Loucy (cell line): ENCODE measurements around the gene AGBL4.
A peak's percentile ranks its signal among the peaks of the same experiment; 100 is the strongest.

ENCODE experiments used
- H2AFZ ChIP-seq: fragments of 200-600 bp; sonication (generic); 2 replicates; pipeline ENCODE4 v1.6.0; 2016; ENCODE audit warnings: antibody characterized with exemption, mild to moderate bottlenecking, low read length, moderate library complexity
- H3F3A ChIP-seq: fragments of 200-600 bp; 2 replicates; pipeline ENCODE4 v1.6.0; 2016; ENCODE audit warnings: antibody characterized with exemption, low read depth, mild to moderate bottlenecking
- H3K27me3 ChIP-seq: fragments of 200-600 bp; sonication (generic); 2 replicates; pipeline ENCODE4 v1.6.1; 2014; ENCODE audit warnings: low read length, mild to moderate bottlenecking; ENCODE audit not compliant: insufficient read depth, poor library complexity, severe bottlenecking
- H3K36me3 ChIP-seq: fragments of 200-600 bp; sonication (generic); 2 replicates; pipeline ENCODE4 v1.6.1; 2016; ENCODE audit warnings: low read length; ENCODE audit not compliant: insufficient read depth
- H3K4me1 ChIP-seq: fragments of 200-600 bp; sonication (generic); 2 replicates; pipeline ENCODE4 v1.5.1; 2014; ENCODE audit warnings: low read length, mild to moderate bottlenecking; ENCODE audit not compliant: insufficient read depth, poor library complexity, severe bottlenecking
- H3K4me2 ChIP-seq: fragments of 200-600 bp; sonication (generic); 2 replicates; pipeline ENCODE4 v1.6.0; 2014; ENCODE audit warnings: antibody characterized with exemption, low read length, low read depth, mild to moderate bottlenecking; ENCODE audit not compliant: poor library complexity, severe bottlenecking
- H3K4me3 ChIP-seq: fragments of 200-600 bp; sonication (generic); 2 replicates; pipeline ENCODE4 v1.5.1; 2014; ENCODE audit warnings: low read length, mild to moderate bottlenecking, mixed read lengths; ENCODE audit not compliant: poor library complexity, severe bottlenecking
- H3K79me2 ChIP-seq: fragments of 200-600 bp; sonication (generic); 2 replicates; pipeline ENCODE4 v1.6.1; 2014; ENCODE audit warnings: low read length; ENCODE audit not compliant: insufficient read depth
- H3K9ac ChIP-seq: fragments of 200-600 bp; sonication (generic); 2 replicates; pipeline ENCODE4 v1.6.0; 2014; ENCODE audit warnings: mild to moderate bottlenecking, low read depth, low read length, moderate library complexity; ENCODE audit not compliant: poor library complexity, severe bottlenecking
- H3K9me2 ChIP-seq: fragments of 200-600 bp; sonication (generic); replicated peaks from 2 replicates; pipeline ENCODE4 v1.6.1; 2016; ENCODE audit warnings: low read depth, low read length, mixed read lengths
- H3K9me3 ChIP-seq: fragments of 200-600 bp; sonication (generic); 2 replicates; pipeline ENCODE4 v1.6.1; 2014; ENCODE audit warnings: mild to moderate bottlenecking, antibody characterized with exemption, low read length, low read depth; ENCODE audit not compliant: insufficient read depth
- H4K20me1 ChIP-seq: fragments of 200-600 bp; sonication (generic); 2 replicates; pipeline ENCODE4 v1.6.0; 2014; ENCODE audit warnings: antibody characterized with exemption, low read length, mild to moderate bottlenecking; ENCODE audit not compliant: insufficient read depth, poor library complexity, severe bottlenecking
- EZH2phosphoT487 ChIP-seq: fragments of 200-600 bp; IDR thresholded peaks from 2 replicates; pipeline ENCODE4 v1.6.1; 2018; ENCODE audit warnings: antibody characterized with exemption, mild to moderate bottlenecking, moderate library complexity, borderline replicate concordance
- TF ChIP-seq, protein P1 (sequence below): fragments of 200-600 bp; sonication (generic); conservative IDR thresholded peaks from 2 replicates; pipeline ENCODE4 v1.5.1; 2014; ENCODE audit warnings: mild to moderate bottlenecking, antibody characterized with exemption, low read length

Gene AGBL4

DNA sequence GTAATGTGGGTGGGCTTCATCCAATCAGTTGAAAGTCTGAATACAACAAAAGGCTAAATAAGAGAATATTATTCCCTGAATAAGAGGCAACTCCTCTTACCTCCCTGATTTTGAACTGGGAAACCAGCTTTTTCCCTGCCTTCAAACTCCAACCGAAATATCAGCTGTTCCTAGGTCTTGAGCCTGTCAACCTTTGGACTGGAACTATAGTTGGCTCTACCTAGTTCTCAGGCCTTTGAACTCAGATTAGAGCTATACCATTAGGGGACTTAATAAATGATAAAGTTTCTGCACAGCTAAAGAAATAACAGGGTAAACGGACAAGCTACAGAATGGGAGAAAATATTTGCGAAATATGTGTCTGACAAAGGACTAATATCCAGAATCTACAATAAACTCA is 1203.3 kb downstream of the AGBL4 start:
- no peaks in the 10 kb centered on the region for H4K20me1 ChIP-seq
- H3K9me3 ChIP-seq, result no peaks in the 10 kb centered on the region
- H3K4me3 ChIP-seq, result no peak overlapping the region

DNA sequence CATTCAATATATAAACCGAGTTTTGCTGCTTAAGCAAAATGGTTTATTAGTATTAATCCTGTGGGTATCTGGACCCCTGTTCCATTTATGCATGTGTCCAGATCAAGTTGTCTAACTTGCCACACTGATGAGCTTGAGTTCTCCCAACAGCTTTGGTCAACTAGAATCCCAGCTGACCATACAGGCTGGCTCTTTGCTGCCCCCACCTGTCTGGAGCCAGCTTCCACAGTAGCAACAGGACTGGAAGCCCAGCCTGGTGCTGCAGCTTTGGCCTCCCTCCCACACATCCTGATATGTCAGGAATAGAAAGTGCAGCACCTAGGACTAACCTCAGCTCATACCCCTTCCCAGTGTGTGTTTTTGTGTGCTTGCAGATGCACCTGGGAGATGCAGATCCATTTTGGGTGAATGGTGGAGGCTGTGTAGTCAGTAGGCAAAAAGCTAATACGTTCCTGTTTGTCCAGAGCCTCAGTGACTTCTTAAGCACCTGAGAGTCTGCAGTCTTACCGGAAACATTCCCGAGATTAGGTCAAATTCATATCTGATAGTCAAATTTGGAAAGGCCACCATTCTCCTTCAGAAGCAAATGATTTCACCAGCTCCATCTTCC is 1206.1 kb downstream of the AGBL4 start:
- Histone ChIP-seq H3K4me1 (no peaks in the 10 kb centered on the region), H3F3A (no peaks in the 10 kb centered on the region), H3K36me3 (no peaks in the 10 kb centered on the region), H3K9ac (no peak overlapping the region), H3K4me2 (no peak overlapping the region), H3K4me3 (no peak overlapping the region), H4K20me1 (no peaks in the 10 kb centered on the region), H3K79me2 (no peaks in the 10 kb centered on the region), H3K27me3 (no peaks in the 10 kb centered on the region), H3K9me2 (no peaks in the 10 kb centered on the region), H3K9me3 (no peaks in the 10 kb centered on the region), H2AFZ (no peak overlapping the region)
- TF ChIP-seq, protein P1, sequence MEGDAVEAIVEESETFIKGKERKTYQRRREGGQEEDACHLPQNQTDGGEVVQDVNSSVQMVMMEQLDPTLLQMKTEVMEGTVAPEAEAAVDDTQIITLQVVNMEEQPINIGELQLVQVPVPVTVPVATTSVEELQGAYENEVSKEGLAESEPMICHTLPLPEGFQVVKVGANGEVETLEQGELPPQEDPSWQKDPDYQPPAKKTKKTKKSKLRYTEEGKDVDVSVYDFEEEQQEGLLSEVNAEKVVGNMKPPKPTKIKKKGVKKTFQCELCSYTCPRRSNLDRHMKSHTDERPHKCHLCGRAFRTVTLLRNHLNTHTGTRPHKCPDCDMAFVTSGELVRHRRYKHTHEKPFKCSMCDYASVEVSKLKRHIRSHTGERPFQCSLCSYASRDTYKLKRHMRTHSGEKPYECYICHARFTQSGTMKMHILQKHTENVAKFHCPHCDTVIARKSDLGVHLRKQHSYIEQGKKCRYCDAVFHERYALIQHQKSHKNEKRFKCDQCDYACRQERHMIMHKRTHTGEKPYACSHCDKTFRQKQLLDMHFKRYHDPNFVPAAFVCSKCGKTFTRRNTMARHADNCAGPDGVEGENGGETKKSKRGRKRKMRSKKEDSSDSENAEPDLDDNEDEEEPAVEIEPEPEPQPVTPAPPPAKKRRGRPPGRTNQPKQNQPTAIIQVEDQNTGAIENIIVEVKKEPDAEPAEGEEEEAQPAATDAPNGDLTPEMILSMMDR, result peak; percentile 88
- TF ChIP-seq EZH2phosphoT487, result no peak

More for the DNA sequence above, 1203.3 kb downstream of the AGBL4 start:
- Histone ChIP-seq H3K4me2 (no peak overlapping the region), H3K36me3 (no peaks in the 10 kb centered on the region), H3K4me1 (no peaks in the 10 kb centered on the region), H3F3A (no peaks in the 10 kb centered on the region), H3K79me2 (no peaks in the 10 kb centered on the region), H3K9me2 (no peaks in the 10 kb centered on the region), H3K9ac (no peak overlapping the region), H3K27me3 (no peaks in the 10 kb centered on the region), H2AFZ (no peak overlapping the region)
- TF ChIP-seq, protein P1, result no peak
- no peak for TF ChIP-seq EZH2phosphoT487

DNA sequence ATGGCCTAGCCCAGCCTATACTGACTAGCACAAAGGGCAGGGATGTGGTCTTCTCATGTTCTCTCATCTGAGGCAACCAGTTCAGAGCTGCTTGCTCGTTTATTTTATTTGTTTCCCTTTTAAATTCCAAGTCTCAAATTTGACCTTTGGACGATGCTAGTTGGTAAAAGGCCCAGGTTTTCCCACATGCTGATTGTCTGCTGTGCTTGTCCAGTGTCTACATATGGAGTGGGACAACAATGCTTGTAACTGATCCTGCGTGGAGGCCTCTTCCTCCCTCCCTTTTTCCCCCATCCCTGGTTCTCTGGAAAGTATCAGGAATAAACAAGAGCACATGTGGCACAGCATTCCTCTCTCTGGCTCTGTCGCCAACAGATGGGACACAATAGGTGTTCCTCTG is 1213.0 kb downstream of the AGBL4 start:
- Histone ChIP-seq H2AFZ (no peak overlapping the region), H3K9me2 (no peaks in the 10 kb centered on the region), H3K4me1 (no peaks in the 10 kb centered on the region), H3K4me2 (no peak overlapping the region), H3K79me2 (no peaks in the 10 kb centered on the region), H3K9ac (no peak overlapping the region), H3K27me3 (no peaks in the 10 kb centered on the region), H3K9me3 (no peaks in the 10 kb centered on the region), H3K36me3 (no peaks in the 10 kb centered on the region), H4K20me1 (no peaks in the 10 kb centered on the region), H3K4me3 (no peak overlapping the region), H3F3A (no peaks in the 10 kb centered on the region)
- TF ChIP-seq, protein P1, result no peak
- TF ChIP-seq EZH2phosphoT487, result no peak
